ENCODE measurements around the gene RNF5.

The RNF5 gene

GRCh38 chr6:32213649-32214048 lies 35.4 kb downstream of the RNF5 start:
- no peak for DNase-seq

- DNase-seq, result no peak
These were observed 35.9 kb downstream of the RNF5 start for GRCh38 chr6:32214126-32214525.

- DNase-seq, result no peak
These were observed 37.4 kb downstream of the RNF5 start for GRCh38 chr6:32215617-32216016.

- DNase-seq, result no peak
These were observed 38.1 kb downstream of the RNF5 start for GRCh38 chr6:32216285-32216684.

GRCh38 chr6:32216998-32217397 lies 38.8 kb downstream of the RNF5 start:
- no peak for DNase-seq

- no peak for DNase-seq
These were observed 40.0 kb downstream of the RNF5 start for GRCh38 chr6:32218167-32218566.

GRCh38 chr6:32220021-32220420 lies 41.8 kb downstream of the RNF5 start:
- no peak for DNase-seq

GRCh38 chr6:32222333-32223230 lies 44.4 kb downstream of the RNF5 start:
- DNase-seq, result no peak

GRCh38 chr6:32223258-32224235 lies 45.3 kb downstream of the RNF5 start, which contains the start of gene NOTCH4:
Gene NOTCH4, minus strand, starts transcription at chr6:32224067. Its CDS starts 139 bp downstream, at chr6:32223928.
- no peak for DNase-seq

GRCh38 chr6:32224696-32225095 lies 46.5 kb downstream of the RNF5 start:
- no peak for DNase-seq

- no peak for DNase-seq
These were observed 48.2 kb downstream of the RNF5 start for GRCh38 chr6:32226434-32226833.
